ENCODE results near the gene EVI5L.
"Not testable (repeated sequence)": the region's sequence is repeated elsewhere in the genome, so short reads cannot be mapped to it uniquely, and the experiment has no call there.

EVI5L gene

GRCh38 chr19:7829561-7830271 lies at the start of gene EVI5L:
Gene EVI5L, plus strand, starts transcription at chr19:7830218. Its CDS starts 16,325 bp downstream, at chr19:7846543.
- peak; percentile 98 for DNase-seq (ENCODE audit: low read depth in 2 of 2, low spot score in 1 of 2)

GRCh38 chr19:7781157-7781556 lies 48.9 kb upstream of the EVI5L start:
- no peak for DNase-seq (ENCODE audit: low read depth in 2 of 2, low spot score in 1 of 2)

GRCh38 chr19:7783991-7784423 lies 46.0 kb upstream of the EVI5L start:
- DNase-seq (ENCODE audit: low read depth in 2 of 2, low spot score in 1 of 2) = no peak

GRCh38 chr19:7784856-7785255 lies 45.2 kb upstream of the EVI5L start:
- no peak for DNase-seq (ENCODE audit: low read depth in 2 of 2, low spot score in 1 of 2)

GRCh38 chr19:7787141-7787540 lies 42.9 kb upstream of the EVI5L start:
- no peak for DNase-seq (ENCODE audit: low read depth in 2 of 2, low spot score in 1 of 2)

- DNase-seq (ENCODE audit: low read depth in 2 of 2, low spot score in 1 of 2) = no peak
Observed at GRCh38 chr19:7787602-7788177, 42.3 kb upstream of the EVI5L start.

- no peak for DNase-seq (ENCODE audit: low read depth in 2 of 2, low spot score in 1 of 2)
Observed at GRCh38 chr19:7788178-7788932, 41.7 kb upstream of the EVI5L start.

- no peak for DNase-seq (ENCODE audit: low read depth in 2 of 2, low spot score in 1 of 2)
Observed at GRCh38 chr19:7788933-7789323, 41.1 kb upstream of the EVI5L start.

- DNase-seq (ENCODE audit: low read depth in 2 of 2, low spot score in 1 of 2) = no peak
Observed at GRCh38 chr19:7789447-7789846, 40.6 kb upstream of the EVI5L start.

- DNase-seq (ENCODE audit: low read depth in 2 of 2, low spot score in 1 of 2) = no peak
Observed at GRCh38 chr19:7790416-7790815, 39.6 kb upstream of the EVI5L start.

- DNase-seq (ENCODE audit: low read depth in 2 of 2, low spot score in 1 of 2) = no peak
Observed at GRCh38 chr19:7792281-7792680, 37.7 kb upstream of the EVI5L start.

GRCh38 chr19:7792701-7793100 lies 37.3 kb upstream of the EVI5L start:
- DNase-seq (ENCODE audit: low read depth in 2 of 2, low spot score in 1 of 2) = not testable (repeated sequence)

- no peak for DNase-seq (ENCODE audit: low read depth in 2 of 2, low spot score in 1 of 2)
Observed at GRCh38 chr19:7793493-7793892, 36.5 kb upstream of the EVI5L start.

- DNase-seq (ENCODE audit: low read depth in 2 of 2, low spot score in 1 of 2) = no peak
Observed at GRCh38 chr19:7795555-7796161, 34.4 kb upstream of the EVI5L start.

- peak; percentile 26 to 44 for DNase-seq (ENCODE audit: low read depth in 2 of 2, low spot score in 1 of 2)
Observed at GRCh38 chr19:7799640-7800355, 30.2 kb upstream of the EVI5L start.

GRCh38 chr19:7801020-7801570 lies 28.9 kb upstream of the EVI5L start:
- DNase-seq (ENCODE audit: low read depth in 2 of 2, low spot score in 1 of 2) = no peak

GRCh38 chr19:7806234-7806633 lies 23.8 kb upstream of the EVI5L start:
- DNase-seq (ENCODE audit: low read depth in 2 of 2, low spot score in 1 of 2) = no peak

GRCh38 chr19:7806876-7807275 lies 23.1 kb upstream of the EVI5L start:
- DNase-seq (ENCODE audit: low read depth in 2 of 2, low spot score in 1 of 2) = no peak

- DNase-seq (ENCODE audit: low read depth in 2 of 2, low spot score in 1 of 2) = no peak
Observed at GRCh38 chr19:7808108-7808507, 21.9 kb upstream of the EVI5L start.

GRCh38 chr19:7811989-7812388 lies 18.0 kb upstream of the EVI5L start:
- no peak for DNase-seq (ENCODE audit: low read depth in 2 of 2, low spot score in 1 of 2)

GRCh38 chr19:7815325-7815724 lies 14.7 kb upstream of the EVI5L start:
- no peak for DNase-seq (ENCODE audit: low read depth in 2 of 2, low spot score in 1 of 2)

Data from stimulated activated CD8-positive, alpha-beta memory T cell treated with anti-CD3 and anti-CD28 coated beads, Interleukin-4, amount 100 ng/mL, for 1 hour (primary cell).